HCT116 (cell line): ENCODE data around the gene ZNF280C. TPM values are rescaled to one million over a fixed set of nuclear protein-coding genes. Genes with fewer than 3 reads are reported as not detected.

Experiments
- ATAC-seq: fragments of 200-7000 bp; cut with Tn5 transposase; 2 replicates; pipeline ENCODE4 v1.9.1; 2020; ENCODE audit warnings: mild to moderate bottlenecking, moderate library complexity
- BruUV-seq: library from RNA; stranded (reverse); fragments of 400-500 nt; replicated peaks from 2 replicates; lab custom pipeline; 2021; lab: Mats Ljungman, UMichigan
- CTCF ChIA-PET: fragments of 300-600 bp; sonication (Branson Sonifier 250); formaldehyde crosslinking; loops from one replicate; lab custom pipeline; 2021; ENCODE audit warnings: antibody characterized with exemption; lab: Charles Lee
- POLR2A ChIA-PET: fragments of 300-600, 350-600 bp; sonication (Branson Sonifier 250); formaldehyde crosslinking; loops from one replicate; lab custom pipeline; 2021; ENCODE audit warnings: antibody characterized with exemption; lab: Charles Lee
- RAD21 ChIA-PET, 2 experiments: fragments of 300-600 bp; sonication (Branson Sonifier 250); formaldehyde crosslinking; loops; one replicate each; lab custom pipeline; 2023; ENCODE audit warnings: low total read pairs in 2 of 2; ENCODE audit not compliant: uncharacterized antibody in 2 of 2, unreplicated experiment in 2 of 2, low non-redundant PET in 1 of 2; lab: Charles Lee
- DNase-seq: peaks from one replicate; pipeline ENCODE4 v3.0.0-alpha.2; 2010; ENCODE audit warnings: low read depth, low spot score
- H2AFZ ChIP-seq: fragments of 200-600 bp; shearing (Covaris generic), sonication (generic); 2 replicates; pipeline ENCODE4 v1.6.1; 2017; ENCODE audit warnings: low read depth, mixed run types, mixed read lengths, antibody characterized with exemption, low read length; ENCODE audit not compliant: poor library complexity, severe bottlenecking
- H3K27ac ChIP-seq: 2 replicates; pipeline ENCODE4 v1.5.1; 2012; ENCODE audit warnings: low read depth, low read length
- H3K27me3 ChIP-seq: fragments of 200-600 bp; sonication (generic); 2 replicates; pipeline ENCODE4 v1.6.1; 2016; ENCODE audit warnings: mixed run types, low read length, mixed read lengths; ENCODE audit not compliant: insufficient read depth
- H3K36me3 ChIP-seq, 2 experiments: fragments of 200-500 bp in 1 of 2; fragments of 200-600 bp in 1 of 2; sonication (Bioruptor generic) in 1 of 2; sonication (generic) in 1 of 2; 2 replicates each; pipeline versions ENCODE4 v1.5.1 to v1.6.1; 2014 to 2016; ENCODE audit warnings: low read length in 2 of 2, inconsistent platforms in 1 of 2, mixed read lengths in 1 of 2, mixed run types in 1 of 2; ENCODE audit not compliant: insufficient read depth in 2 of 2, control insufficient read depth in 1 of 2
- H3K4me1 ChIP-seq, 2 experiments: fragments of 200-600 bp in 1 of 2; sonication (generic) in 1 of 2; 2 replicates each; pipeline versions ENCODE4 v1.5.1 to v1.6.1; 2012 to 2017; ENCODE audit warnings: low read length in 2 of 2, inconsistent platforms in 1 of 2, mild to moderate bottlenecking in 1 of 2, mixed read lengths in 1 of 2, mixed run types in 1 of 2, moderate library complexity in 1 of 2; ENCODE audit not compliant: insufficient read depth in 2 of 2, control insufficient read depth in 1 of 2
- H3K4me2 ChIP-seq: fragments of 200-600 bp; sonication (generic); 2 replicates; pipeline ENCODE4 v1.6.1; 2017; ENCODE audit warnings: mixed run types, low read length, mixed read lengths
- H3K4me3 ChIP-seq, 2 experiments: fragments of 200-600 bp in 1 of 2; sonication (generic) in 1 of 2; replicated peaks in 1 of 2; 2 replicates each; pipeline ENCODE4 v1.5.1; 2011 to 2016; ENCODE audit warnings: low read length in 2 of 2, control low read depth in 1 of 2, low read depth in 1 of 2, mild to moderate bottlenecking in 1 of 2, mixed read lengths in 1 of 2, mixed run types in 1 of 2
- H3K79me2 ChIP-seq: fragments of 200-600 bp; sonication (generic); 2 replicates; pipeline ENCODE4 v1.6.1; 2017; ENCODE audit warnings: mild to moderate bottlenecking, mixed run types, low read length, moderate library complexity, mixed read lengths; ENCODE audit not compliant: insufficient read depth
- H3K9ac ChIP-seq: fragments of 200-600 bp; sonication (generic); 2 replicates; pipeline ENCODE4 v1.6.1; 2016; ENCODE audit warnings: low read length, mixed read lengths
- H3K9me2 ChIP-seq: fragments of 200-600 bp; sonication (generic), shearing (Covaris generic); 2 replicates; pipeline ENCODE4 v1.6.1; 2017; ENCODE audit warnings: mixed run types, mild to moderate bottlenecking, moderate library complexity; ENCODE audit not compliant: insufficient read depth
- H3K9me3 ChIP-seq, 2 experiments: fragments of 200-500 bp in 1 of 2; fragments of 200-600 bp in 1 of 2; sonication (Bioruptor generic) in 1 of 2; sonication (generic) in 1 of 2; 2 replicates each; pipeline ENCODE4 v1.6.1; 2014 to 2017; ENCODE audit warnings: low read length in 2 of 2, mixed read lengths in 2 of 2, inconsistent platforms in 1 of 2, low read depth in 1 of 2, mild to moderate bottlenecking in 1 of 2, mixed run types in 1 of 2, moderate library complexity in 1 of 2; ENCODE audit not compliant: control insufficient read depth in 1 of 2, insufficient read depth in 1 of 2
- H4K20me1 ChIP-seq: fragments of 200-600 bp; sonication (generic), shearing (Covaris generic); 2 replicates; pipeline ENCODE4 v1.6.1; 2017; ENCODE audit warnings: mixed run types, mild to moderate bottlenecking, moderate library complexity; ENCODE audit not compliant: insufficient read depth
- CBX3 ChIP-seq: IDR thresholded peaks from 2 replicates; pipeline ENCODE4 v1.6.1; 2012; ENCODE audit warnings: low read depth
- CEBPB ChIP-seq: IDR thresholded peaks from 2 replicates; pipeline ENCODE4 v1.6.1; 2012; ENCODE audit warnings: low read depth
- EZH2 ChIP-seq: fragments of 200-600 bp; sonication (generic); IDR thresholded peaks from 2 replicates; pipeline ENCODE4 v1.6.1; 2017; ENCODE audit warnings: antibody characterized with exemption, mixed run types
- POLR2AphosphoS5 ChIP-seq: IDR thresholded peaks from 2 replicates; pipeline ENCODE4 v1.6.1; 2011; ENCODE audit warnings: mild to moderate bottlenecking, low read depth, low read length, moderate library complexity
- SIN3A ChIP-seq: IDR thresholded peaks from 2 replicates; pipeline ENCODE4 v1.6.1; 2012; ENCODE audit warnings: low read depth
- YY1 ChIP-seq: IDR thresholded peaks from 2 replicates; pipeline ENCODE4 v1.6.1; 2011; ENCODE audit warnings: low read length, low read depth, moderate library complexity, mild to moderate bottlenecking; ENCODE audit not compliant: insufficient replicate concordance; ENCODE audit errors: extremely low read depth
- ZFX ChIP-seq: fragments of 450-650 bp; IDR thresholded peaks from 2 replicates; pipeline ENCODE4 v1.6.1; 2017
- ZNF274 ChIP-seq: fragments of 200-500 bp; sonication (Bioruptor generic); IDR thresholded peaks from 2 replicates; pipeline ENCODE4 v1.6.1; 2014; ENCODE audit warnings: mild to moderate bottlenecking, low read depth, low read length, inconsistent platforms
- intact Hi-C: fragments of 100-400 bp; cut with micrococcal nuclease; formaldehyde crosslinking; loops from 2 replicates; pipeline ENCODE4 v1.10.0; 2022
- total RNA-seq: library from RNA; stranded (reverse); gene quantifications from one replicate; pipeline ENCODE4 v1.2.1, GENCODE V29; 2021; ENCODE audit not compliant: unreplicated experiment
- TF ChIP-seq, protein P1 (sequence below): IDR thresholded peaks from 2 replicates; pipeline ENCODE4 v1.6.1; 2012
- TF ChIP-seq, protein P2 (sequence below): IDR thresholded peaks from 2 replicates; pipeline ENCODE4 v1.6.1; 2011; ENCODE audit warnings: mild to moderate bottlenecking, low read length, moderate library complexity; ENCODE audit not compliant: insufficient replicate concordance; ENCODE audit errors: extremely low read depth
- TF ChIP-seq, protein P3 (sequence below): IDR thresholded peaks from 2 replicates; pipeline ENCODE4 v1.6.1; 2012

ZNF280C gene
- total RNA-seq, 1 experiment from 2014 or later = 12.3 TPM

DNA sequence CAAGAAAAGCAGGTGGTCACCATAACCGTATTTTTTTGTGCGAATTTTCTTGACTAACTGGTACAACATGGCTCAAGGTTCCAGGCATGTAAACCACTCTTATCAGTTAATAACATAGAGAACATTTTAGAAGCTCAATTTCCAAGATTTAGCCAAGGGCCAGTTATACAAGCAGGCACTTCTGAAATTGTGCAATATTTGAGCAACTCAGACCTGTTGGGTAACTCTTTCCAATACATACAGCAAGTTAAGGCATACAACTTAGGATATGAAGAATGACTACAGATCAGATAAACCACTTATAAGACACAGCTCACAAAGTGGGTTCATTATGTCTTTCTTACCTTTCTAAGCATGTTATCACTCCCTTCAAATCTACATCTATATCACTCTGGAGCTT lies 43.9 kb downstream of the ZNF280C start:
- no peaks in the 10 kb centered on the region for H3K9me2 ChIP-seq
- intact Hi-C loops = no loop called here
- H2AFZ ChIP-seq = no peak overlapping the region
- no peak for DNase-seq
- H3K4me2 ChIP-seq = no peak overlapping the region
- H4K20me1 ChIP-seq = no peaks in the 10 kb centered on the region
- RAD21 ChIA-PET = no interaction called here
- no peak for ATAC-seq
- H3K9me3 ChIP-seq = no peaks in the 10 kb centered on the region
- no peak overlapping the region for H3K4me3 ChIP-seq
- no peak overlapping the region for H3K9ac ChIP-seq
- TF ChIP-seq POLR2AphosphoS5 = no peak
- TF ChIP-seq, protein P1, sequence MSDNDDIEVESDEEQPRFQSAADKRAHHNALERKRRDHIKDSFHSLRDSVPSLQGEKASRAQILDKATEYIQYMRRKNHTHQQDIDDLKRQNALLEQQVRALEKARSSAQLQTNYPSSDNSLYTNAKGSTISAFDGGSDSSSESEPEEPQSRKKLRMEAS = no peak
- no peak for TF ChIP-seq SIN3A
- no peak for TF ChIP-seq CBX3
- TF ChIP-seq, protein P2, sequence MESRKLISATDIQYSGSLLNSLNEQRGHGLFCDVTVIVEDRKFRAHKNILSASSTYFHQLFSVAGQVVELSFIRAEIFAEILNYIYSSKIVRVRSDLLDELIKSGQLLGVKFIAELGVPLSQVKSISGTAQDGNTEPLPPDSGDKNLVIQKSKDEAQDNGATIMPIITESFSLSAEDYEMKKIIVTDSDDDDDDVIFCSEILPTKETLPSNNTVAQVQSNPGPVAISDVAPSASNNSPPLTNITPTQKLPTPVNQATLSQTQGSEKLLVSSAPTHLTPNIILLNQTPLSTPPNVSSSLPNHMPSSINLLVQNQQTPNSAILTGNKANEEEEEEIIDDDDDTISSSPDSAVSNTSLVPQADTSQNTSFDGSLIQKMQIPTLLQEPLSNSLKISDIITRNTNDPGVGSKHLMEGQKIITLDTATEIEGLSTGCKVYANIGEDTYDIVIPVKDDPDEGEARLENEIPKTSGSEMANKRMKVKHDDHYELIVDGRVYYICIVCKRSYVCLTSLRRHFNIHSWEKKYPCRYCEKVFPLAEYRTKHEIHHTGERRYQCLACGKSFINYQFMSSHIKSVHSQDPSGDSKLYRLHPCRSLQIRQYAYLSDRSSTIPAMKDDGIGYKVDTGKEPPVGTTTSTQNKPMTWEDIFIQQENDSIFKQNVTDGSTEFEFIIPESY = no peak
- TF ChIP-seq ZNF274 = no peak
- TF ChIP-seq CEBPB = no peak
- TF ChIP-seq, protein P3, sequence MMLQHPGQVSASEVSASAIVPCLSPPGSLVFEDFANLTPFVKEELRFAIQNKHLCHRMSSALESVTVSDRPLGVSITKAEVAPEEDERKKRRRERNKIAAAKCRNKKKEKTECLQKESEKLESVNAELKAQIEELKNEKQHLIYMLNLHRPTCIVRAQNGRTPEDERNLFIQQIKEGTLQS = no peak
- no peak for TF ChIP-seq ZFX
- no peak for TF ChIP-seq EZH2
- no peak for TF ChIP-seq YY1
- TF ChIP-seq, all 23 proteins: peak for 0
- no peak overlapping the region for H3K27ac ChIP-seq
- H3K4me1 ChIP-seq = no peaks in the 10 kb centered on the region
- ChIA-PET POLR2A (no interaction called here), CTCF (no interaction called here)
- no TSS peak for BruUV-seq
- H3K79me2 ChIP-seq = no peaks in the 10 kb centered on the region
- H3K27me3 ChIP-seq = no peaks in the 10 kb centered on the region
- no peaks in the 10 kb centered on the region; a peak in 3 of 4 replicates for H3K36me3 ChIP-seq
